ENCODE results near the gene FRG1.
"Not testable (repeated sequence)": the region's sequence is repeated elsewhere in the genome, so short reads cannot be mapped to it uniquely, and the experiment has no call there.

FRG1 gene

GRCh38 chr4:189985651-189986243 is 45.1 kb downstream of the FRG1 start:
- DNase-seq (ENCODE audit: low read depth): not testable (repeated sequence)

- DNase-seq (ENCODE audit: low read depth): no peak
Measured at GRCh38 chr4:189988877-189989431, 48.3 kb downstream of the FRG1 start.

DNA sequence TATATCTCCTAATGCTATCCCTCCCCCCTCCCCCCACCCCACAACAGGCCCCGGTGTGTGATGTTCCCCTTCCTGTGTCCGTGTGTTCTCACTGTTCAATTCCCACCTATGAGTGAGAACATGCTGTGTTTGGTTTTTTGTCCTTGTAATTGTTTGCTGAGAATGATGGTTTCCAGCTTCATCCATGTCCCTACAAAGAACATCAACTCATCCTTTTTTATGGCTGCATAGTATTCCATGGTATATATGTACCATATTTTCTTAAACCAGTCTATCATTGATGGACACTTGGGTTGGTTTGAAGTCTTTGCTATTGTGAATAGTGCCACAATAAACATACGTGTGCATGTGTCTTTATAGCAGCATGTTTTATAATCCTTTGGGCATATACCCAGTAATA is 49.3 kb downstream of the FRG1 start:
- not testable (repeated sequence) for DNase-seq (ENCODE audit: low read depth)
